ENCODE measurements around the gene COX6B2. TPM values are rescaled to one million over a fixed set of nuclear protein-coding genes. Genes with fewer than 3 reads are reported as not detected.

Gene COX6B2
- total RNA-seq, 1 experiment from 2014 or later = 5.6 TPM

GRCh38 chr19:55392820-55393761, 38.6 kb upstream of the COX6B2 start:
- DNase-seq (ENCODE audit: low read depth, low spot score) (no peak), ATAC-seq (peak; percentile 23; the same call in 1 of the 2 replicates)
- ChIA-PET POLR2A (interaction anchor here (0.6 kb wide), 1 partner anchor 133 kb away, joined by 3 read pairs; no protein-coding TSS in a partner anchor), CTCF (no interaction called here)
- Histone ChIP-seq H3K4me3 (ENCODE audit: low read depth in 2 of 2, low read length in 2 of 2) (no peak overlapping the region), H3K36me3 (ENCODE audit: control insufficient read depth, insufficient read depth, low read length) (peaks cover 9% of the 10 kb centered on the region), H3K27me3 (ENCODE audit: control insufficient read depth, insufficient read depth, low read length) (no peaks in the 10 kb centered on the region), H3K27ac (ENCODE audit: low read length) (no peak overlapping the region), H3K4me1 (ENCODE audit: control insufficient read depth, insufficient read depth, low read length) (peaks cover 41% of the 10 kb centered on the region), H3K9me3 (ENCODE audit: control insufficient read depth, insufficient read depth, low read depth, low read length) (no peaks in the 10 kb centered on the region)
- BruUV-seq (replicated peaks) = no TSS peak
- in situ Hi-C loops (cut with HindIII; ENCODE audit: low pct_unique_long_range_greater_than_20kb, low sequenced_read_pairs) = no loop called here
- no peak for TF ChIP-seq SIN3A (IDR thresholded peaks at IDR 0.05; ENCODE audit: borderline replicate concordance, insufficient read depth, low read depth, low read length)
- no peak for TF ChIP-seq POLR2AphosphoS5 (IDR thresholded peaks at IDR 0.05; ENCODE audit: low read depth, low read length)
- no peak for TF ChIP-seq REST (IDR thresholded peaks at IDR 0.05; ENCODE audit: insufficient read depth in 1 of 2, low read depth in 2 of 2, low read length in 1 of 2)
- TF ChIP-seq TCF7L2 (IDR thresholded peaks at IDR 0.05; ENCODE audit: low read depth, low read length) = no peak
- TF ChIP-seq CTCF (IDR thresholded peaks at IDR 0.05) = no peak
- intact Hi-C loops (cut with micrococcal nuclease; ENCODE audit: unreplicated experiment) = no loop called here

GRCh38 chr19:55391702-55392615, 37.4 kb upstream of the COX6B2 start:
- DNase-seq (ENCODE audit: low read depth, low spot score) = no peak
- Histone ChIP-seq H3K27ac (ENCODE audit: low read length) (no peak overlapping the region), H3K4me3 (ENCODE audit: low read depth in 2 of 2, low read length in 2 of 2) (no peak overlapping the region), H3K9me3 (ENCODE audit: control insufficient read depth, insufficient read depth, low read depth, low read length) (no peaks in the 10 kb centered on the region), H3K36me3 (ENCODE audit: control insufficient read depth, insufficient read depth, low read length) (peaks cover 15% of the 10 kb centered on the region), H3K4me1 (ENCODE audit: control insufficient read depth, insufficient read depth, low read length) (peaks cover 52% of the 10 kb centered on the region), H3K27me3 (ENCODE audit: control insufficient read depth, insufficient read depth, low read length) (no peaks in the 10 kb centered on the region)
- TF ChIP-seq TCF7L2 (IDR thresholded peaks at IDR 0.05; ENCODE audit: low read depth, low read length) (no peak), POLR2AphosphoS5 (IDR thresholded peaks at IDR 0.05; ENCODE audit: low read depth, low read length) (no peak), SIN3A (IDR thresholded peaks at IDR 0.05; ENCODE audit: borderline replicate concordance, insufficient read depth, low read depth, low read length) (no peak), CTCF (IDR thresholded peaks at IDR 0.05) (no peak), REST (IDR thresholded peaks at IDR 0.05; ENCODE audit: insufficient read depth in 1 of 2, low read depth in 2 of 2, low read length in 1 of 2) (no peak)
- POLR2A ChIA-PET = no interaction called here
- in situ Hi-C loops (cut with HindIII; ENCODE audit: low pct_unique_long_range_greater_than_20kb, low sequenced_read_pairs) = no loop called here
- ATAC-seq = peak; percentile 19; the same call in 1 of the 2 replicates
- no TSS peak for BruUV-seq (replicated peaks)
- intact Hi-C loops (cut with micrococcal nuclease; ENCODE audit: unreplicated experiment) = no loop called here
- CTCF ChIA-PET = no interaction called here

All from Panc1 (cell line).